GM18909 (cell line): Measurements from ENCODE around the gene NKAIN2.

Source experiments
- ATAC-seq: cut with Tn5 transposase; IDR thresholded peaks from one replicate; pipeline ENCODE4 v1.9.1; 2021; ENCODE audit warnings: mild to moderate bottlenecking; ENCODE audit not compliant: unreplicated experiment, poor library complexity

The NKAIN2 gene

DNA sequence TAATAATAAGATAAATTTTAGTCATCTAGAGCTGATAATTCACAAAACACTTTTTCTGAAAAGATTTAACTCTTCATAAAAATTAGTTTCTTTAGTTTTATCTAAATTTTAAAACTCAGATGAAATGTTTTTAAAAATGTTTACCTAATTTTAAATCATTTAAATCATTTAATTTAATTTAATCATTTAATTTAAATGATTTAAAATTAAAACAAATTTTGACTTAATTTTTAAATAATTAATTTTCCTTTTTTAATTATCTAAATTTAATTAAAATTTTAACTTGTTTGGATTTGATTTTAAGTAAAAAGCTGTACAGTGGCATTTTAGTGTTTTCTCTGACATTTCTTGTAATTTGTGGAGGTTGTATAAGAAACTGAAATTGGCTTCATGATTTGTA lies 1026.8 kb downstream of the NKAIN2 start:
- no peak for ATAC-seq

DNA sequence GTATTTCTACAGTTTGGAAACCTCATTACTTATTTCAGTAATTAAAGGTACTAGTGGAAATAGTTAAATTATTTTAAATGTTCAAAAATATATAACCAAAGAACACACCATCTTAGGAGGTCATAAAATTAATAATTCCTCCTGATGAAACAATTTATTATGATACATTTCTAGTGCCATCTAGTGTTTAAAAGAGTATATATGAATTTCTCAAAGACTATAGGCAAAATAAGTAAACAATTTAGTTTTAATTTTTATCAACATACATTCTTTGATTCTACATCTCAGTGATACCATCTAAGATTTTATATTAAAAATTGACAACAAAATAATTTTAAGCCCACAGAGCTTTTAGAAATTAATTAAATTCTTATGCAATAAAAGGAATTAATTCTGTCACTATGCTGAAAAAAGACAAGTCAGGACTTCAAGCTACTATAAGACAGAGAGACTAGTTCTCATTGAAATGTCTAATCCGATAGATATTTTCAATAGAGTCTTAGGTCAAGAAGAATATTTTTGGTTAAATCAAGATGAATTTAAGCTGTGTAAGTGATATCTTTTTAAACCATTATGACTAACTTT lies 1050.8 kb downstream of the NKAIN2 start:
- no peak for ATAC-seq

GRCh38 chr6:124857746-124858145 lies 1054.1 kb downstream of the NKAIN2 start:
- no peak for ATAC-seq

GRCh38 chr6:124858564-124858963 lies 1054.9 kb downstream of the NKAIN2 start:
- no peak for ATAC-seq

GRCh38 chr6:124859366-124859765 lies 1055.7 kb downstream of the NKAIN2 start:
- no peak for ATAC-seq

DNA sequence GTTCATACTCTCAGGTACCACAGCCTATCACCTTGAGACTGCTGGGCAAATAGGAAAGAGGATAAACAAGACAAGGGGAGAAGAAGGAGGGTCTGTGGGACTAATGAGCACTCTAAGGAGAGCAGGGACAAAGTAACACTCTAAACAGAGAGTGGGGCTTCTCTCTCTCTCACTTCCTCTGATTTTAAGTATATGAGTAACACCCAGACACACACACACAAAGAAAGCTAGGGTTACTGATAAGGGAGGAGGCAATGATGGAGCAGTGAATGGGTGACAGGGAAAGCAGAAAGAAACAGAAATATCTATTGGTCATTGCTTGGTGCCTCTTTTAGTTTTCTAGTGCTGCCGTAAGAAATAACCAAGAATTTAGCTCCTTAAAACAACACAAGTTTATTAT lies 1062.4 kb downstream of the NKAIN2 start:
- ATAC-seq: no peak

- no peak for ATAC-seq
Measured at GRCh38 chr6:124867121-124867520, 1063.5 kb downstream of the NKAIN2 start.

DNA sequence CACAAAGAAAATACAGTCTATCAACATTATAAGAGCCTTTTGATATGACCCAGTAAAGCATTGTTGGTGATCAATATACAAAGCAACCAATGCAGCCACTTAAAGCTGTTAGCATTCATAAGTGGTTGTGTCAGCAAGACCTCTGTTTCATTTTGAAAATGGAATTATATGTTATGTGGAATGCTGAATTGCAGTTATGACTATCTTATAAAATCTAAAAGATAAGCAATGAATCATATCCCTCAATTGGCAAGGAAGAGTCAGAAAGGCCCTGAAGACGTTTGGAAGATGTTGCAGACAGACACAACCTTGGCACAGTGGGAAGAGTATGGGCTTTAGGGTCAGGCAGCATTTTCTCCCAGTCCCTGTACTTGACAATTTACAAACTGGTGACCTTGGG lies 1064.8 kb downstream of the NKAIN2 start:
- no peak for ATAC-seq

DNA sequence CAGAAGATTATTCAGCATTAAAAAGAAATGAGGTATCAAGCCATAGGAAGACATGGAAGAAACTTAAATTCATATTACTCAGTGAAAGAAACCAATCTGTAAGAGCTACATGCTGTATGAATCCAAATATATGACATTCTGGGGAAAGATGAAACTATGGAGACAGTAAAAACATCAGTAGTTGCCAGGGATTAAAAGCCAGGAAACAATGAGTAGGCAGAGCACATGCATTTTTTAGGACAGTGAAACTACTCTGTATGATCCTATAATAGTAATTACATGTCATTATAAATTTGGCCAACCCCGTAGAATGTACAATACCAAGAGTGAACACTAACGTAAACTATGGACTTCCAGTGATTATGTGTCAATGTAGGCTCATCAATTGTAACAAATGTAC lies 1065.8 kb downstream of the NKAIN2 start:
- ATAC-seq: no peak

DNA sequence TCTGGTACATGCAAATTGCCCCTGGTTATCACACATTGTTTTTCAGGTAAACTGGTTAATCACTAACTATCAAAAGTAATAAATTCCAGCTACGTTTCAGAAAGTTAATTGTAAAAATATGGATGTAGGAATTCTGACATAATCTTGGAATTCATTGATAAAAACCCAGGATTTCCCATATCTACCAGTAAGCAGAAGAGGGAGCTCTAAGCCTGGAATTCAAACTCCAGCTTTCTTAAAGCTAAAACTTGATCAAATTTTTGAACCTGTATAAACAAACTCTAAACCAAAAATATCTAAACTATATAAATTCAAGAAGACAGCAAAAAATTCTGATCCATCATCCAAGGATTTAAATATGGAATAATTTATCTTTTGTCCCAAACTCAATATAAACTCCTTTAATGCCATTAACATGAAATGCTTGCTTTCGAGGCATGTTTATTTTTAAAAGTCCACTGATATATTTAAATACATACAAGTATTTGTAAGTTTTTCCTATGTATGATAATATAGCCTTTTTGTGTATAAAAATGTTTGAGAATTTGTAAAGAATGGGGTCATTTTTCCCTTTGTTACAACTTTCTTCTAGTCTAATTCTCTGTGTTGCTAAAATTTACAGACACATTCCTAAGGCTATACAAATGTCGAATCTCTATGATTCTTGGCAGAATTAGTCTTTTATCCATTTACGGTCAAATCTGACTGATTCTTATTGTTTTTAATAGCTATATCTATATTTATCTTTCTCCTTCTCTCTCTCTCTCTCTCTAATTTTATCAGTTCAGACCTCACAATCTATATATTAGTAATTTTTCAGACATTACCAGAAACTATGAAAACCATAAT lies 1067.2 kb downstream of the NKAIN2 start:
- no peak for ATAC-seq

- ATAC-seq: peak; percentile 85
Measured at GRCh38 chr6:124872361-124873065, 1068.8 kb downstream of the NKAIN2 start.

- peak; percentile 30 for ATAC-seq
Measured at GRCh38 chr6:124873066-124873410, 1069.4 kb downstream of the NKAIN2 start.
